ENCODE measurements around the gene PYGO2. TPM values are rescaled to one million over a fixed set of nuclear protein-coding genes. Genes with fewer than 3 reads are reported as not detected.
A peak's percentile ranks its signal among the peaks of the same experiment; 100 is the strongest.
"Not testable (repeated sequence)": the region's sequence is repeated elsewhere in the genome, so short reads cannot be mapped to it uniquely, and the experiment has no call there.

PYGO2 gene
- total RNA-seq, 2 experiments from 2014 or later = 21.2 to 21.8 TPM

GRCh38 chr1:154978360-154978759, 16.8 kb upstream of the PYGO2 start:
- no peak for TF ChIP-seq CTCF (IDR thresholded peaks at IDR 0.05)
- Mint-ChIP-seq H3K27me3 (no peaks in the 10 kb centered on the region), H3K27ac (no peak overlapping the region), H3K4me3 (no peak overlapping the region), H3K4me1 (ENCODE audit: low read depth) (peaks cover 5% of the 10 kb centered on the region), H3K36me3 (ENCODE audit: low read depth) (peaks cover 25% of the 10 kb centered on the region), H3K9me3 (no peaks in the 10 kb centered on the region)
- no peak for ATAC-seq
- POLR2A ChIA-PET = no interaction called here
- CTCF ChIA-PET = interaction anchor here (1.4 to 13.2 kb wide), 3 partner anchors 20 to 41 kb away, joined by 3 to 108 read pairs (median 7); no protein-coding TSS in a partner anchor
- intact Hi-C loops (cut with micrococcal nuclease) = no loop called here
- DNase-seq = no peak

- H3K36me3 Mint-ChIP-seq (ENCODE audit: low read depth) = peaks cover 25% of the 10 kb centered on the region
- H3K27ac Mint-ChIP-seq; H3K9me3 Mint-ChIP-seq; H3K27me3 Mint-ChIP-seq; ATAC-seq; DNase-seq; H3K4me1 Mint-ChIP-seq (ENCODE audit: low read depth); intact Hi-C loops (cut with micrococcal nuclease): not testable (repeated sequence)
- peak overlapping the region; percentile 17 for H3K4me3 Mint-ChIP-seq
- POLR2A ChIA-PET = interaction anchor here (0.7 to 4.6 kb wide), 2 partner anchors 16 to 22 kb away, joined by 3 to 33 read pairs; no protein-coding TSS in a partner anchor
- CTCF ChIA-PET = interaction anchor here (1.7 to 13.2 kb wide), 2 partner anchors 20 to 195 kb away, joined by 3 to 108 read pairs; partner anchors contain the start of gene KRTCAP2
Observed at GRCh38 chr1:154977762-154978161, 16.2 kb upstream of the PYGO2 start.

GRCh38 chr1:154975409-154976059, 14.0 kb upstream of the PYGO2 start:
- TF ChIP-seq CTCF (IDR thresholded peaks at IDR 0.05) = no peak
- CTCF ChIA-PET = interaction anchor here (1.0 to 6.5 kb wide), 4 partner anchors 23 to 110 kb away, joined by 3 to 34 read pairs (median 4); partner anchors contain the start of gene PMVK
- peaks cover 24% of the 10 kb centered on the region for H3K36me3 Mint-ChIP-seq (ENCODE audit: low read depth)

GRCh38 chr1:154974808-154975408, 13.3 kb upstream of the PYGO2 start:
- DNase-seq (peak; percentile 97), ATAC-seq (peak; percentile 60)
- no peak overlapping the region for H3K27ac Mint-ChIP-seq
- intact Hi-C loops (cut with micrococcal nuclease) = loop anchor here (5.0 kb wide), 2 partner anchors 42 to 87 kb away; partner anchors contain the start of gene EFNA4
- ChIA-PET CTCF (interaction anchor here (1.0 to 6.5 kb wide), 4 partner anchors 14 to 96 kb away, joined by 4 to 34 read pairs (median 6); partner anchors contain the start of gene PYGO2), POLR2A (interaction anchor here (0.7 to 6.9 kb wide), 14 partner anchors 9 to 194 kb away, joined by 3 to 55 read pairs (median 6); partner anchors contain the start of genes FLAD1, LENEP and PYGO2)
- no peaks in the 10 kb centered on the region for H3K27me3 Mint-ChIP-seq
- H3K9me3 Mint-ChIP-seq = no peaks in the 10 kb centered on the region
- H3K4me1 Mint-ChIP-seq (ENCODE audit: low read depth) = peaks cover 25% of the 10 kb centered on the region
- H3K36me3 Mint-ChIP-seq (ENCODE audit: low read depth) = peaks cover 22% of the 10 kb centered on the region
- H3K4me3 Mint-ChIP-seq = no peak overlapping the region
- no peak for TF ChIP-seq CTCF (IDR thresholded peaks at IDR 0.05)

More at GRCh38 chr1:154975409-154976059, 14.0 kb upstream of the PYGO2 start:
- H3K9me3 Mint-ChIP-seq = no peaks in the 10 kb centered on the region
- peaks cover 25% of the 10 kb centered on the region for H3K4me1 Mint-ChIP-seq (ENCODE audit: low read depth)
- intact Hi-C loops (cut with micrococcal nuclease) = no loop called here
- no peaks in the 10 kb centered on the region for H3K27me3 Mint-ChIP-seq
- ATAC-seq = peak; percentile 9
- no peak overlapping the region for H3K4me3 Mint-ChIP-seq
- peak; percentile 81 for DNase-seq
- POLR2A ChIA-PET = interaction anchor here (0.6 to 6.9 kb wide), 15 partner anchors 8 to 471 kb away, joined by 3 to 55 read pairs (median 7); partner anchors contain the start of genes FLAD1, LENEP and PYGO2
- no peak overlapping the region for H3K27ac Mint-ChIP-seq

GRCh38 chr1:154974102-154974807, 12.7 kb upstream of the PYGO2 start, which contains the start of gene CKS1B:
Gene CKS1B, plus strand, starts transcription at chr1:154974681. Its CDS starts 65 bp downstream, at chr1:154974746.
- no peak within 1 kb of the TSS for H3K4me3 Mint-ChIP-seq
- ChIA-PET POLR2A (interaction anchor here (0.9 to 6.9 kb wide), 15 partner anchors 9 to 195 kb away, joined by 3 to 55 read pairs (median 5); partner anchors contain the start of genes FLAD1, LENEP, PBXIP1 and PYGO2), CTCF (interaction anchor here (1.0 to 6.5 kb wide), 9 partner anchors 10 to 220 kb away, joined by 3 to 34 read pairs (median 4); partner anchors contain the start of genes PMVK and PYGO2)
- TF ChIP-seq CTCF (IDR thresholded peaks at IDR 0.05) = no peak
- H3K4me1 Mint-ChIP-seq (ENCODE audit: low read depth) = peaks cover 30% of the 10 kb centered on the region
- H3K27ac Mint-ChIP-seq = no peak within 1 kb of the TSS
- H3K9me3 Mint-ChIP-seq = no peaks in the 10 kb centered on the region
- H3K36me3 Mint-ChIP-seq (ENCODE audit: low read depth) = peaks cover 18% of the 10 kb centered on the region
- H3K27me3 Mint-ChIP-seq = no peaks in the 10 kb centered on the region
- ATAC-seq (peak; percentile 87), DNase-seq (peak; percentile 99)
- intact Hi-C loops (cut with micrococcal nuclease) = loop anchor here (5.0 kb wide), 2 partner anchors 43 to 88 kb away; partner anchors contain the start of gene EFNA4
